ENCODE results near the gene LRP1B. TPM values are rescaled to one million over a fixed set of nuclear protein-coding genes. Genes with fewer than 3 reads are reported as not detected.
"Not testable (repeated sequence)": the region's sequence is repeated elsewhere in the genome, so short reads cannot be mapped to it uniquely, and the experiment has no call there.

Gene LRP1B
- total RNA-seq, 1 experiment from 2014 or later = 0.52 TPM

GRCh38 chr2:142095647-142096046 is 35.2 kb downstream of the LRP1B start:
- Mint-ChIP-seq H3K9me3 (no peaks in the 10 kb centered on the region), H3K27me3 (ENCODE audit: low read depth) (no peaks in the 10 kb centered on the region), H3K4me3 (no peak overlapping the region), H3K27ac (no peak overlapping the region), H3K36me3 (no peaks in the 10 kb centered on the region), H3K4me1 (peaks cover 9% of the 10 kb centered on the region)
- no peak for TF ChIP-seq USF2 (CRISPR knock-in tag; IDR thresholded peaks at IDR 0.05)
- no peak for TF ChIP-seq ERG (CRISPR knock-in tag; IDR thresholded peaks at IDR 0.05)
- ATAC-seq (no peak), DNase-seq (ENCODE audit: low spot score) (no peak)
- CTCF ChIA-PET = no interaction called here
- POLR2A ChIA-PET = no interaction called here

- Mint-ChIP-seq H3K27me3 (ENCODE audit: low read depth) (no peaks in the 10 kb centered on the region), H3K9me3 (no peaks in the 10 kb centered on the region), H3K4me3 (no peak overlapping the region), H3K4me1 (no peaks in the 10 kb centered on the region), H3K27ac (no peak overlapping the region), H3K36me3 (no peaks in the 10 kb centered on the region)
- no peak for TF ChIP-seq HMGA2 (CRISPR knock-in tag; IDR thresholded peaks at IDR 0.05)
- no peak for TF ChIP-seq FOXJ3 (CRISPR knock-in tag; IDR thresholded peaks at IDR 0.05; ENCODE audit: borderline replicate concordance)
- TF ChIP-seq MYBL2 (CRISPR knock-in tag; IDR thresholded peaks at IDR 0.05) = no peak
- TF ChIP-seq IRF1 (CRISPR knock-in tag; IDR thresholded peaks at IDR 0.05) = no peak
- no peak for TF ChIP-seq TEAD4 (CRISPR knock-in tag; IDR thresholded peaks at IDR 0.05)
- TF ChIP-seq ESRRA (CRISPR knock-in tag; IDR thresholded peaks at IDR 0.05; ENCODE audit: borderline replicate concordance) = no peak
- ATAC-seq = no peak
- POLR2A ChIA-PET = no interaction called here
- CTCF ChIA-PET = no interaction called here
- DNase-seq (ENCODE audit: low spot score) = no peak
Measured at GRCh38 chr2:142094233-142094632, 36.6 kb downstream of the LRP1B start.

GRCh38 chr2:142088058-142088568 is 42.7 kb downstream of the LRP1B start:
- no peaks in the 10 kb centered on the region for H3K4me1 Mint-ChIP-seq
- no peak overlapping the region for H3K27ac Mint-ChIP-seq
- no peak for DNase-seq (ENCODE audit: low spot score)
- ChIA-PET CTCF (no interaction called here), POLR2A (no interaction called here)
- no peak for ATAC-seq
- no peaks in the 10 kb centered on the region for H3K36me3 Mint-ChIP-seq
- TF ChIP-seq GABPB1 (CRISPR knock-in tag; IDR thresholded peaks at IDR 0.05) (no peak), ZNF317 (CRISPR knock-in tag; IDR thresholded peaks at IDR 0.05; ENCODE audit: borderline replicate concordance, low read depth) (no peak), FOXJ3 (CRISPR knock-in tag; IDR thresholded peaks at IDR 0.05; ENCODE audit: borderline replicate concordance) (no peak), ZNF396 (CRISPR knock-in tag; IDR thresholded peaks at IDR 0.05; ENCODE audit: borderline replicate concordance) (no peak), MYBL2 (CRISPR knock-in tag; IDR thresholded peaks at IDR 0.05) (no peak), ZNF263 (CRISPR knock-in tag; IDR thresholded peaks at IDR 0.05; ENCODE audit: low read depth) (no peak), JUN (CRISPR knock-in tag; IDR thresholded peaks at IDR 0.05) (no peak), SOX15 (CRISPR knock-in tag; IDR thresholded peaks at IDR 0.05) (no peak), SMAD4 (CRISPR knock-in tag; IDR thresholded peaks at IDR 0.05) (no peak), ZBTB21 (CRISPR knock-in tag; IDR thresholded peaks at IDR 0.05; ENCODE audit: borderline replicate concordance) (no peak)
- H3K4me3 Mint-ChIP-seq = no peak overlapping the region
- H3K9me3 Mint-ChIP-seq = no peaks in the 10 kb centered on the region
- H3K27me3 Mint-ChIP-seq (ENCODE audit: low read depth) = no peaks in the 10 kb centered on the region

GRCh38 chr2:142087585-142087984 is 43.2 kb downstream of the LRP1B start:
- CTCF ChIA-PET; H3K27me3 Mint-ChIP-seq (ENCODE audit: low read depth); POLR2A ChIA-PET; DNase-seq (ENCODE audit: low spot score); ATAC-seq; H3K4me3 Mint-ChIP-seq; H3K9me3 Mint-ChIP-seq; H3K4me1 Mint-ChIP-seq; H3K27ac Mint-ChIP-seq; H3K36me3 Mint-ChIP-seq: not testable (repeated sequence)

All from WTC11 (cell line).